Liver (tissue), 3 donors: ENCODE measurements around the gene SYNGR3.

Experiments used
- CTCF ChIP-seq: fragments of 150-350 bp; IDR thresholded peaks from 2 replicates; pipeline ENCODE4 v1.5.1; 2017; ENCODE audit warnings: improper control_type of control experiment, low read depth, low read length; ENCODE audit not compliant: missing input control
- FOXA1 ChIP-seq: IDR thresholded peaks from 2 replicates; pipeline ENCODE4 v1.6.1; 2016; ENCODE audit warnings: antibody characterized with exemption
- MAX ChIP-seq: IDR thresholded peaks from 2 replicates; pipeline ENCODE4 v1.6.1; 2016; ENCODE audit warnings: antibody characterized with exemption
- RAD21 ChIP-seq, 2 donors: IDR thresholded peaks; 2 replicates each; pipeline ENCODE4 v1.6.1; 2016; ENCODE audit warnings: antibody characterized with exemption in 2 of 2, mild to moderate bottlenecking in 2 of 2
- REST ChIP-seq: IDR thresholded peaks from 2 replicates; pipeline ENCODE4 v1.6.1; 2016; ENCODE audit warnings: antibody characterized with exemption, mild to moderate bottlenecking
- SP1 ChIP-seq: IDR thresholded peaks from 2 replicates; pipeline ENCODE4 v1.6.1; 2018; ENCODE audit warnings: antibody characterized with exemption, mild to moderate bottlenecking
- TAF1 ChIP-seq: conservative IDR thresholded peaks from 2 replicates; pipeline ENCODE4 v1.6.1; 2016; ENCODE audit warnings: antibody characterized with exemption, mild to moderate bottlenecking
- YY1 ChIP-seq: IDR thresholded peaks from 2 replicates; pipeline ENCODE4 v1.6.1; 2016; ENCODE audit warnings: antibody characterized with exemption, mild to moderate bottlenecking
- donor health status: healthy.
- donor health status: healthy.

- TF ChIP-seq CTCF (peak; percentile 45), SP1 (no peak), FOXA1 (no peak), REST (no peak), RAD21 (IDR thresholded peaks at IDR 0.05) (peak in 1 of 2 donors; percentile 55), YY1 (no peak), TAF1 (no peak), MAX (no peak)
Measured at GRCh38 chr16:1941162-1942046, 48.4 kb upstream of the SYNGR3 start.
